ENCODE results near the gene CLTCL1. TPM values are rescaled to one million over a fixed set of nuclear protein-coding genes. Genes with fewer than 3 reads are reported as not detected.

CLTCL1 gene
- total and polyA plus RNA-seq, 2 donors (not counting 1 experiment from before 2014, with no cell fraction given), result 1.0 to 5.5 TPM

DNA sequence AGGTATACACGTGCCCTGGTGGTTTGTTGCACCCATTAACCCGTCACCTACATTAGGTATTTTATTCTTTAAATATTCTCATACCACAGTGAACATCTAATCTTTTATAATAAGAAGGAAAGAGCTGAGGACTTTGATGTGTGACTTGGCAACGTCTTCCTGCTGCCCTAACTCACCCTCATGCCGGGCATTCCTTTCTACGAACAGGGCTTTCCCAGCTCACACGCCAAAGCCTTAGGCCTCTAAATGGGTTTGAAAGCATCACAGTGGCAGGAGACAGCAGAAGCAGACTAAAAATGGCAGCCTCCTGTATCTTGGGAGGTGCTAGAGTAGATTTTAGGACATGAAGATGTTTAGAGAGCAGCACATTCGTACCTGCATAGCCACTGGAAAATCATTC lies 52.6 kb downstream of the CLTCL1 start:
- no peak overlapping the region for H3K4me2 ChIP-seq (replicated peaks; ENCODE audit: low read depth, low read length, poor library complexity, severe bottlenecking)
- H3K27ac ChIP-seq (ENCODE audit: low read length in 2 of 2), result no peak overlapping the region
- Mint-ChIP-seq H3K27ac (no peak overlapping the region), H3K4me1 (no peaks in the 10 kb centered on the region), H3K4me3 (no peak overlapping the region), H3K27me3 (peaks cover 6% of the 10 kb centered on the region), H3K9me3 (ENCODE audit: insufficient read depth) (no peaks in the 10 kb centered on the region)
- no peak overlapping the region for H2AFZ ChIP-seq (ENCODE audit: insufficient read depth, low read depth, low read length, poor library complexity, severe bottlenecking)
- ChIA-PET CTCF (interaction anchor here (0.6 kb wide), 1 partner anchor 33 kb away, joined by 3 read pairs; no protein-coding TSS in a partner anchor), POLR2A (no interaction called here)
- no peaks in the 10 kb centered on the region for H3K9me3 ChIP-seq (ENCODE audit: control extremely low read depth in 1 of 3, control insufficient read depth in 2 of 3, insufficient read depth in 1 of 3, low read length in 2 of 3)
- H4K20me1 ChIP-seq (ENCODE audit: control insufficient read depth, insufficient read depth, low read length, poor library complexity, severe bottlenecking), result no peaks in the 10 kb centered on the region
- no peaks in the 10 kb centered on the region for H3K79me2 ChIP-seq (ENCODE audit: control insufficient read depth, insufficient read depth, low read length)
- H3K27me3 ChIP-seq (replicated peaks in 1 of 4; ENCODE audit: control extremely low read depth in 1 of 4, control insufficient read depth in 3 of 4, insufficient read depth in 4 of 4, low read length in 3 of 4), result no peaks in the 10 kb centered on the region
- no peak for TF ChIP-seq EZH2 (IDR thresholded peaks at IDR 0.05; ENCODE audit: borderline replicate concordance, insufficient read depth, low read depth, low read length, poor library complexity, severe bottlenecking)
- no peak for TF ChIP-seq CTCF (IDR thresholded peaks at IDR 0.05)
- WGBS (ENCODE audit: insufficient coverage), result no CpG with 5 or more reads among the region's 7 CpGs
- no peak overlapping the region for H3K4me3 ChIP-seq (ENCODE audit: control extremely low read depth in 1 of 5, extremely low read depth in 1 of 5, insufficient read depth in 1 of 5, low read depth in 2 of 5, low read length in 4 of 5)
- ATAC-seq (ENCODE audit: low read depth) (no peak), DNase-seq (no peak)
- H3K9ac ChIP-seq (ENCODE audit: low read length), result no peak overlapping the region
- intact Hi-C loops (cut with micrococcal nuclease), result no loop called here
- no peaks in the 10 kb centered on the region for H3K36me3 ChIP-seq (replicated peaks in 1 of 2; ENCODE audit: control extremely low read depth in 1 of 2, control insufficient read depth in 1 of 2, extremely low read depth in 1 of 2, insufficient read depth in 2 of 2, low read length in 1 of 2)
- H3K4me1 ChIP-seq (ENCODE audit: control insufficient read depth in 2 of 2, insufficient read depth in 2 of 2, low read length in 2 of 2), result no peaks in the 10 kb centered on the region

GRCh38 chr22:19235874-19236273 lies 55.6 kb downstream of the CLTCL1 start:
- ChIA-PET CTCF (no interaction called here), POLR2A (no interaction called here)
- Mint-ChIP-seq H3K4me1 (no peaks in the 10 kb centered on the region), H3K4me3 (no peak overlapping the region), H3K27ac (no peak overlapping the region), H3K9me3 (ENCODE audit: insufficient read depth) (no peaks in the 10 kb centered on the region), H3K27me3 (peaks cover 6% of the 10 kb centered on the region)
- no peak overlapping the region for H2AFZ ChIP-seq (ENCODE audit: insufficient read depth, low read depth, low read length, poor library complexity, severe bottlenecking)
- no peaks in the 10 kb centered on the region for H4K20me1 ChIP-seq (ENCODE audit: control insufficient read depth, insufficient read depth, low read length, poor library complexity, severe bottlenecking)
- H3K4me3 ChIP-seq (ENCODE audit: control extremely low read depth in 1 of 5, extremely low read depth in 1 of 5, insufficient read depth in 1 of 5, low read depth in 2 of 5, low read length in 4 of 5), result no peak overlapping the region
- WGBS (ENCODE audit: insufficient coverage), result no CpG with 5 or more reads among the region's 4 CpGs
- H3K4me1 ChIP-seq (ENCODE audit: control insufficient read depth in 2 of 2, insufficient read depth in 2 of 2, low read length in 2 of 2), result no peaks in the 10 kb centered on the region
- DNase-seq, result no peak
- no peaks in the 10 kb centered on the region for H3K9me3 ChIP-seq (ENCODE audit: control extremely low read depth in 1 of 3, control insufficient read depth in 2 of 3, insufficient read depth in 1 of 3, low read length in 2 of 3)
- intact Hi-C loops (cut with micrococcal nuclease), result no loop called here
- H3K4me2 ChIP-seq (replicated peaks; ENCODE audit: low read depth, low read length, poor library complexity, severe bottlenecking), result no peak overlapping the region
- H3K27me3 ChIP-seq (replicated peaks in 1 of 4; ENCODE audit: control extremely low read depth in 1 of 4, control insufficient read depth in 3 of 4, insufficient read depth in 4 of 4, low read length in 3 of 4), result no peaks in the 10 kb centered on the region
- ATAC-seq (ENCODE audit: low read depth), result no peak
- TF ChIP-seq CTCF (IDR thresholded peaks at IDR 0.05) (no peak), EZH2 (IDR thresholded peaks at IDR 0.05; ENCODE audit: borderline replicate concordance, insufficient read depth, low read depth, low read length, poor library complexity, severe bottlenecking) (no peak)
- H3K27ac ChIP-seq (ENCODE audit: low read length in 2 of 2), result no peak overlapping the region
- no peaks in the 10 kb centered on the region for H3K36me3 ChIP-seq (replicated peaks in 1 of 2; ENCODE audit: control extremely low read depth in 1 of 2, control insufficient read depth in 1 of 2, extremely low read depth in 1 of 2, insufficient read depth in 2 of 2, low read length in 1 of 2)
- no peak overlapping the region for H3K9ac ChIP-seq (ENCODE audit: low read length)
- no peaks in the 10 kb centered on the region for H3K79me2 ChIP-seq (ENCODE audit: control insufficient read depth, insufficient read depth, low read length)

All from B cell (primary cell).